Astrocyte of the hippocampus (primary cell): ENCODE results near the gene TUB.

Experiments used
- DNase-seq: peaks from one replicate; pipeline ENCODE4 v3.0.0; 2011; ENCODE audit warnings: low read depth, low spot score

TUB gene

GRCh38 chr11:8106679-8107078 lies 25.7 kb downstream of the TUB start:
- DNase-seq, result no peak

- no peak for DNase-seq
Measured at GRCh38 chr11:8107642-8108041, 26.6 kb downstream of the TUB start.

GRCh38 chr11:8108421-8108820 lies 27.4 kb downstream of the TUB start:
- no peak for DNase-seq

- no peak for DNase-seq
Measured at GRCh38 chr11:8109675-8110074, 28.7 kb downstream of the TUB start.

- no peak for DNase-seq
Measured at GRCh38 chr11:8110396-8110795, 29.4 kb downstream of the TUB start.

GRCh38 chr11:8111636-8112035 lies 30.6 kb downstream of the TUB start:
- no peak for DNase-seq

GRCh38 chr11:8122173-8122764 lies 41.3 kb downstream of the TUB start:
- DNase-seq, result no peak

GRCh38 chr11:8126649-8127289 lies 45.8 kb downstream of the TUB start:
- no peak for DNase-seq

- no peak for DNase-seq
Measured at GRCh38 chr11:8127447-8127846, 46.4 kb downstream of the TUB start.

GRCh38 chr11:8138526-8138925 lies 57.5 kb downstream of the TUB start:
- no peak for DNase-seq

GRCh38 chr11:8149726-8150125 lies 68.7 kb downstream of the TUB start:
- no peak for DNase-seq
